Left renal cortex interstitium (tissue), 4 donors: Measurements from ENCODE around the gene NPHP4. TPM values are rescaled to one million over a fixed set of nuclear protein-coding genes. Genes with fewer than 3 reads are reported as not detected.
"Not testable (repeated sequence)": the region's sequence is repeated elsewhere in the genome, so short reads cannot be mapped to it uniquely, and the experiment has no call there.

Source experiments
- DNase-seq, 4 donors: peaks; one replicate each; pipeline ENCODE4 v3.0.0-alpha.2; 2013; ENCODE audit warnings: low read depth in 4 of 4, low spot score in 2 of 4, missing footprints in 1 of 4
- polyA plus RNA-seq, 4 donors: library from polyadenylated mRNA; unstranded; fragments of 120-200 nt; gene quantifications; one replicate each; pipeline ENCODE4 v1.2.1, GENCODE V29; 2013; ENCODE audit not compliant: insufficient read length in 4 of 4

Gene NPHP4
- polyA plus RNA-seq, 4 donors, result 7.9 to 18.9 (median 14.0) TPM

DNA sequence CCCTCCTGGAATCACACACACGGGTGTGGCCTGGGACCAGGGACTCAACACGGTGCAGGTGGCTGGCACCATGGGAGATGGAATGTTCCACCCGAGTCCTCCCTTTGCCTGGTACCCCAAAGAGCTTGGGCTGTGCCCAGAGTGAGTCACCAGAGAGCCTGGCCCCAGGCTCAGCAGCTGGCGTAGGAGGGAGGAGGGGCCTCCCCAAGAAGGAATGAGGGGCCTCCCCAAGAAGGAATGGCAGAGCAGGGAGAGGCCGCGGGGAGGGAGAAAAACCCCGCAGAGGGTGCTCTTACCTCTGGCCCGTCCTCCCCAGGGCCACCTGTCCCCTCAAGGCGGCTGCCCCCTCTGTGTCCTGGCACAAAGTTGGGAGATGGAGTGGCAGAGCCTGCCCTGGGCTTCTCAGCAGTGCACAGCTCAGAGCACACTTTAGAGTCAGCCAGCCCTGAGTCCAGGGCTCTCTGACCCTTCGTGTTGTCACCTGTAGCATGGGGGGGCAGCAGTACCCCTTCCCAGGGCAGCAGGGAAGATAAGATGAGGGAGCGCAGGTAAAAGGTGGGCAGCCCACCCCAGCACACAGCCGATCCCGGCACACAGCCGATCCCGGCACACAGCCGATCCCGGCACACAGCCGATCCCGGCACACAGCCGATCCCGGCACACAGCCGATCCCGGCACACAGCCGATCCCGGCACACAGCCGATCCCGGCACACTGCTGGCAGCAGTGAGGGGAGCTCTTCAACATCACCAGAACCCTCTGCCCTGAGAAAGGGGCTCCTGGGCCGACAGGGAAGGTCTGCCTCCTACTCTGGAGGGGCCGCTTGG, 33.3 kb upstream of the NPHP4 start:
- no peak for DNase-seq

DNA sequence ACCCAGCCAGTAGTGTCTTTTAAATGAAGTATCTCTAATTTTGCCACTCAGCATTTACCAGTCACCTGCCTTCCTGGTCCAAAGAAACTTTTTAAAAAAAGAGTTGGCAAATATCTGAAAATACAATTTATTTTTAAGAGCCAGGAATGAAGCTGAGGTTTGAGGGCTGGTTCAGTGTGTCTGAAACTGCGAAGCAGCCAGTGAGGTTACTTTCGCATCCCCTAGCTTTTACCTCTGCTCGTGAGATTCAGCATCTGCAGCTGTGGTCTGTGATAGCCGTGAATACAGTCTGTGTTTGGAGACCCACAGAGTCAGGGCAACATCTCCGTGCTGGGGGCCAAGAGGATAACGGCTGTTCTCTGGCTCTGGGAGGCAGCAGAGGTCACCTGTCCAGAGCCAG, 32.2 kb upstream of the NPHP4 start:
- DNase-seq, result no peak

DNA sequence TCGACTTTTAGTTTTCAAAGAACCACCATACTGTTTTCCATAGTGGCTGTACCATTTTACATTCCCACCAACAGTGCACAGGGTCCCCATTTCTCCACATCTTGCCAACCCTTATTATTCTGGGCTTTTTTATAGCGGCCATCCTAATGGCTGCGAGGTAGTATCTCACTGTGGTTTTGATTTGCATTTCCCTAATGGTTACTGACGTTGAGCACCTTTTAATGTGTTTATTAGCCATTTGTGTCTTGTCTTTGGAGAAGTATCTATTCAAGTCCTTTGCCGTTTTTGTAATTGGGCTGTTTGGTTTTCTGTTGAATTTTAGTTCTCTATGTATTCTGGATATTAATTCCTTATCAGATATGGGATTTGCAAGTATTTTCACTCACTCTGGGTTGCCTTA, 31.1 kb upstream of the NPHP4 start:
- no peak for DNase-seq

DNA sequence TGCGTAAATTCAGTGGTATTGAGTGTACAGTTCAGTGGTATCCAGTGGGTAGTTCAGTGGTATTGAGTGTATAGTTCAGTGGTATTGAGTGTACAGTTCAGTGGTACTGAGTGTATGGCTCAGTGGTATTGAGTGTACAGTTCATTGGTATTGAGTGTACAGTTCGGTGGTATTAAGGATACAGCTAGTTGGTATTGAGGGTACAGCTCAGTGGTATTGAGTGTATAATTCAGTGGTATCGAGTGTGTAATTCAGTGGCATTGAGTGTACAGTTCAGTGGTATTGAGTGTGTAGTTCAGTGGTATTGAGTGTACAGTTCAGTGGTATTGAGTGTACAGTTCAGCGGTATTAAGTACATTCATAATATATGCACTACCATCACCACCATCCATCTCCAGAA, 30.0 kb upstream of the NPHP4 start:
- DNase-seq, result no peak

DNA sequence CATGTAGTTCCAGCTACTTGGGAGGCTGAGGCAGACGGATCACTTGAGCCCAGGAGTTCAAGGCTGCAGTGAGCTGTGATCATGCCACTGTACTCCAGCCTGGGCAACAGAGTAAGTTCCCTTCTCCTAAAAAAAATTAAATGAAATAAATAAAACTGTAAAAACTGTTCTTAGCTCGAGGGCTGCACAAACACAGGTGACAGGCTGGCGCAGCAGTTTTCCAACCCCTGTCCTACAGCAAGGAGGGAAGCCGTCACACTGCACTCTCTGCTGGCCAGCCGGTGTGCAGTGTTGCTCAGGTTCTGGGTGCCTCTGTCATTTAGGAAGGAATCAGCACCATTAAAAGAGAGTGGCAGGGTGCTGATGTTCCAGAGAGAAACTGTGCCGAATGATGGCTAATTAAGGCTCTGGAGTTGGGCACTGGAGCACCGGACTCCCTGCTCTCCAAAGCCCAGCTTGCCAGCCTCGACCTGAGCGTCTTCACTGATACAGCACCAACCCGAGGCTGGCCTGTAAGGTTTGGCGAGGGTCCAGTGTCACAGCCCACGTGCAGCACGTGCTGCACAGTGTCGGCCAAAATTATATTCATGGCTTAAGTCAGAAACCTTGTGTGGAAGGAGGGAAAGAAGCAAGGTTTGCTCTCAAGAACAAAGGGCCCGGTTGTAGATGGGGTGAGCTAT, 27.1 kb upstream of the NPHP4 start:
- no peak for DNase-seq

DNA sequence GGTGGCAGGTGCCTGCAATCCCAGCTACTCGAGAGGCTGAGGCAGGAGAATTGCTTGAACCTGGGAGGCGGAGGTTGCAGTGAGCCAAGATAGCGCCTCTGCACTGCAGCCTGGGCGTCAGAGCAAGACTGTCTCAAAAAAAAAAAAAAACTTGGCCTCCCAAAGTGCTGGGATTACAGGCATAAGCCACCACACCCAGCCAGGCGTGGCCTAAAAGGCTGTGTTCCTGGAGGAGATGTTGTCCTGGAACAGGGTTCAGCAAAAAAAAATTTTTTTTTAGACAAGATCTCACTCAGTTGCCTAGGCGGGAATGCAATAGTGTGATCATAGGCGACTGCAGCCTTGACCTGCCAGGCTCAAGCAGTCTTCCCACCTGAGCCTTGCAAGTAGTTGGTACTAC, 25.4 kb upstream of the NPHP4 start:
- not testable (repeated sequence) for DNase-seq

DNA sequence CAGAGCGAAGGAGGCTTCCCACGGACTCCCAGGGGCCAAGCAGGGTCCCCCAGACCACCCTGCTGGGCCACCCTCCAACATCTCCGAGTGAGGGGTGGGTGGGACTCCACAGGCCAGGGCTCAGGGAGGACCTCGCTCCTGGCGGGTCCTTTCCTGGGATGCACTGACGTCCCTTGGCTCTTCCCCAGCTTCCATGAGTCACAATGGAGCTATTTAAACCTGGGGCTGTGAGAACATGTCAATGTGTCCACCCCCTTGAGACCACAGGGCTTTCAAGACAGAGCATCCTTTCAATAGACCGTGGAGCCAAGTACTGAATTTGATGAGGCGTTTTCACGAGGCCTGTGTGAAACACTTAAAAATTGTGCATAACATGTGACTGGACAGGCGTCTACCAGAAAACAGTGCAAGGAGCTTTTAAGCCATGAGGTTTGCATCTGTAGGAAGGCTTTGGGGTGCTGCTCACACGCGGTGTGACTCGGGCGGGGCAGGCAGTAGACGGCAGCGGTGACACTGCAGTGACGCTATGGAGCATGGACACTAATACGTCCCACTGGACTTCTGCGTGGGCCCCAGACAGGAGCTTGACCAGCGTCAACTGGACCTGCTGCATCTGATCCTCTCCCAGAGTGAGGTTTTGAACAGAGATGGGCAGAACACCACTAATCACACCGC, 24.1 kb upstream of the NPHP4 start:
- DNase-seq, result no peak

DNA sequence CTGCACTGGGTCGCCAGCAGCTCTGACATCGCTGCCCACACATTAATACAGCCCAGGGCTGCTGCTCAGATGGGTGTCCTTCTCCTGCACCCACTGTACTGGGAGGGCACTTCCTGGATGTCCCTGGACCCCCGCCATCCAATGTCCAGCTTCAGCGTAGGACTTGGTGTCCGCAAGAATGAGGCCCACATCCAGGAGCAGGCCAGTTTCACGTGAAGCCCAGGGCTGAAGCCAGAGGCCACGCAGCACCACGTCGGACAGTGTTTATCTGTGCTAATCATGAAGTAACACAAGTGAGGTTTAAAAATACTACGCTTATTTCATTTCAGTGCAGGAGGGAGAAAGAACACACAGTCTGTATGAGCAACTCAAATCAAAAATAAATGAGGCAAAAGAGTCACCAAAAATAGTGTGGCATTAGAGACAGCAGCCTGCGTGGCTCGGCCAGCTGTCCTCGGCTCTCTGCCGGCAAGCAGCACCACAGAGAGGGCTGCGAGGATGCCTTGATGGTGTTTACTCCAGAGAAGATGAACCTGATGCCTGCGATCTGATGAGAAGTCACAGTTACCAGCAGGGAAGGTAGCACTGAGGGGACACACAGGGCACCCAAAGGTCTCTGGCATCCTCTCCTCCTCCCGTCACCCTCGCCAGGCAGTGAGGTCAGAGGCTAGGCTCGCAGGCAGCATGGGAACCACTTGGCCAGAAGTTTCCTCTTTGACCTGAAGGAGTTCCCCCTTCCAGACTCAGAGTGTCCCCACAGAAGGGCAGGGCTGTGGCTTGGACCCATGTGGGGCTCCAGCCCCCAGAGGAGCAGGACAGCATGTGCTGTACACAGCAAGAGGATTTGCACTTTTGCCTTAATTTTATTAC, 22.1 kb upstream of the NPHP4 start:
- no peak for DNase-seq

DNA sequence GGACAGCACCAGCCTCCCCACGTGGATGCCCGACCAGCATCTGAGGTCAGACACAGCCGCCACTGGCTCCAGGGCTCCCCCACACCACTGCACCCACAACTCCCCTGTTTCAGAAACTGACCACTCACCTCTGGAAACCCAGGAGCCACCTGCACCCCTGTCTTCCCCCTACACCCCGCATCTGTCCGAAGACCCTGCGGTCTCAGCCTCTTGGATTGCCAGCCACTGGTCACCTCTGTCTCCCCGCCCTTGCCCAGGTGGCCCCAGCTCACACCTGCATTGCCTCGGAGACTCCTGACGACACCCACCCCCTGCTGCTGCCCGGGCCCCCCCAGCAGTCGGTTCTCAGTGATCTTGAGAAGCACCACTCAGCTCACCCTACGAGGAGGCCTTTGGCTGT, 21.3 kb upstream of the NPHP4 start:
- no peak for DNase-seq

DNA sequence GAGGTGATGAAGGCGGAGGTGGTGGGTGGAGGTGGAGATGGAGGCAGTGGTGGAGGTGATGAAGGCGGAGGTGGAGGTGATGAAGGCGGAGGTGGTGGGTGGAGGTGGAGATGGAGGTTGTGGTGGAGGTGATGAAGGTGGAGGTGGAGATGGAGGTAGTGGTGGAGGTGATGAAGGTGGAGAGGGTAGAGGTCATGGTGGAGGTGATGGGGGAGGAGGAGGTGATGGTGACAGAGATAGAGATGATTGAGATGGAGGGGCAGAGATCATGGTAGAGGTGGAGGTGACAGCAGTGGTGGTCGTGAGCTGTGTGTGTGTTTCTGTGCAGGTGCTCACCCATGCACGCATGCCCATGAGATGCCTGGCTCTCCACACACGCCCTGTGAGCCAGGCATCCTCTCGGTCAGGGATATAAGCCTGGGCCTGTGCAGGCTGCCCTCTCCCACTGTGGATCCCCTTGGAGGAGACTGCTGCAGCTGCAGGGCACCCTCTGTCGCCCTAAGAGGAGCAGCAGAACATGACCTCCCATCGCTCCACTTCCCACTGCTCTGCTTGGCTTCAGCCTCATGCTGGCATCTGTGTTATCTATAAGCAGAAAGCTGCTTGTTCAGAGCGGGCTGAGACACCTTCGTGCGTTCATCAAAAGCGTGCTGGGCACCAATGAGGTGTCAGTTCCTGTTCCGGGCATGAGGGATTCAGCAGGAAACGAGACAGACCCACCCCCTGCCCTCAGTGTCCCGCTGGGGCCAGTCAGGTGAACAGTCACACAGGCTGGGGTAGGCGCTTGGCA, 20.5 kb upstream of the NPHP4 start:
- no peak for DNase-seq

DNA sequence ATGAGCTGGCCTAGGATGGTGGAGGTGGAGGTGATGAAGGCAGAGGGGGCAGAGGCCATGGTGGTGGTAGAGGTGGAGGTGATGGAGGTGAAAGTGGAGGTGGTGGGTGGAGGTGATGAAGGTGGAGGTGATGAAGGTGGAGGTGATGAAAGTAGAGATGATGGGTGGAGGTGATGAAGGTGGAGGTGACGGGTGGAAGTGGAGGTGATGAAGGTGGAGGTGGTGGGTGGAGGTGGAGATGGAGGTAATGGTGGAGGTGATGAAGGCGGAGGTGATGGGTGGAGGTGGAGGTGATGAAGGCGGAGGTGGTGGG, 19.7 kb upstream of the NPHP4 start:
- DNase-seq, result no peak

DNA sequence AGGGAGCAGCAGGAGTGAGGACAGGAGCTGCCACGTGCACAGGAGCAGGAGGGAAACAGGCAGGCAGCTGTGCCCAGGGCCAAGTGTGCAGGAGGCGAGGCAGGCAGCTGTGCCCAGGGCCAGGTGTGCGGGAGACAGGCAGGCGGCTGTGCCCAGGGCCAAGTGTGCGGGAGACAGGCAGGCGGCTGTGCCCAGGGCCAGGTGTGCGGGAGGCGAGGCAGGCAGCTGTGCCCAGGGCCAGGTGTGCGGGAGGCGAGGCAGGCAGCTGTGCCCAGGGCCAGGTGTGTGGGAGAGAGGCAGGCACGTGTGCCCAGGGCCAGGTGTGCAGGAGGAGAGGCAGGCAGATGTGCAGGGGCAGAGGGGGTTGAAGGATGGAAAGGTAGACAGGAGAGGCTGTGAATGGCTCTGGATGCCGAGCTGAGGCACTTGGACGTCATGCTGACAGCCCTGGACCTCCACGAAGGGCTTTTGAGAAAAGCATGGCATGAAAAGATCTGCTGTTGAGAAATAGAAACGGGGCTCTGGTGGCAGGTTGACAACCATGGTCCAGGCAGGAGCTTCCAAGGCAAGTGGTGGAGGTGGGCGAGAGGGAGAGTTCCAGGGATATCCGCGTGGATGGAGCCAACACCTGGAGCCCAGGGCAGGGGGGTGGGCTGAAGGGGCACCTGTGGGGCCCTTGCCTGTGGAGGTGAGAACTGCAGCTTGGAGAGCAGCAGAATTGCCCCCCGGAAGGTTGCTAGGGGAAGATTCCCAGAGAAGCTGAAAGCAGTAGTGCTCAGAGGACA, 19.1 kb upstream of the NPHP4 start:
- no peak for DNase-seq

DNA sequence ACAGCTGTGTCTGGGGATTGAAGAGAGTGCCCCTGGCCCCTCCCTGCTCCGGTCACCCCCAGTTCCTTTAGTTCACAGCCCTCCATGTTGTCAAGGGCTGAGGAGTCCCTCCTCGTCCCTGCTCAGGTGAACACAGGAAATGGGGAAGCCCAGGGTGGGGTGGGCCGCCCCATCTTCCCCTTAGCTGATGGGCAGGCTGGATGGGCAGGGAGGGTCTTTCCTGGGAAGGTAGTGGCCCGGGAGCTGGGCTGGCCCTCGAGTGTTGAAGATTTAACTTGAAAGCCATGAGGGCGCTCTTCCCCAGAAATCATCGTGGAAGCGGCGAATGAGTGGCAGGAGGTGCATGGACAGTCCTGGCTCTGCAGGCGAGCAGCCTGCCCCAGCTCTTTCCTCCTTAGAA, 18.3 kb upstream of the NPHP4 start:
- DNase-seq, result no peak

DNA sequence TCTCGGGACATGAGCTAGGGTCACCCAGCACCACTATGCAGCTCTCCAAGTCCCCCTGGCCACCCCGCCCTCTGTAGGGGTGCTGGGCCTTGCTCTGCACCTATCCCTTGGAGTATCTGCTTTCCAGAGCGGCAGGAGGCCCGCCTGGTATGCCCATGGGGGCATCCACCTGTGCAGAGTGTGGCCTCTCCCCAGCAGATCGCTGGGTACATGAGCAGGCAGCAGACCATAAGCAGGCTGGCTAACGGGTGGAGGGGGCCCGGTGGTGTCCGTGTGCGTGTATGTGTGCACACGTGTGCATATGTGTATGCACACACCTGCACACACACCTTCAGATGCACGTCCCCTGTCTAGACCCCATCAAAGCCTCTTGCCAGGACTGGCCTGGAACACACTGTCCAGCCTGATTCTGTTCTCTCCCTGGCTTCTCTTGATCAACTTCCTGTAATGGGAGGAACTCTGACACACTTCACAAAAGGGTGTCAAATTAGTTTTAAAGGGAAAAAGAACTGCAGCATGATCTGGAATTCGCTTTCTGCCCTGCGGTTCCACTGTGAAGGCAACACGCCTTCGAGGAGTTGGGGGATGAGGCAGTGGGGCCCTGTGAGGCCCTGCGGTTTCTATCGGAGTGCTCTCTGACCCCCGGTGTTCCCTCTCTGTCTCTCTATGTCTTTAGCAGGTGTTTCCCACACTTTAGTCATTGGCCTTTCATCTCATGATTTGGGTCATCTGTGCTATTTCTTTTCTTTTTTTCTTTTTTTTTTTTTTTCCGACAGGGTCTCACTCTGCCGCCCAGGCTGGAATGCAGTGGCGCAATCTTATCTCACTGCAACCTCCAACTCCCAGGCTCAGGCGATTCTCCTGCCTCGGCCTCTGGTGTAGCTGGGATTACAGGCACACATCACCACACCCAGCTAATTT, 17.2 kb upstream of the NPHP4 start:
- no peak for DNase-seq

DNA sequence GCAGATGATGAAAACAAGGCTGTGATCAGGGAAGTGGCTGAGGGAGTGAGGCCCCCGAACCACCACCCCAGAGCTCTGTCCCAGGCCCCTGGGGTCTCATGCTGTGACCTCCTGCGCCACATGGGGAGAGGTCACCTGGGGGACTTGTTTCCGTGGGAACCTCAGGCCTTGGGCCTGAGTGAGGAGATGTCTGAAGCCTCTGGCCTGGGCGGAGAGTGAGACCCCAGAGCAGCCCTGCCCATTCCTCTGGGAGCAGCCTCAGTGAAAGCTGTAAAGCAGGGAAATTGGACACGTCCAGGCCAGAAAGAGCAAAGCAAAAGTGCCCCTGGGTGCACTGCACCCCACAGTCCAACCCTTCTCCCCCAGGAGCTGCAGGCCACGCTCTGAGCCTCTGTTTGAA, 16.5 kb upstream of the NPHP4 start:
- DNase-seq, result no peak

DNA sequence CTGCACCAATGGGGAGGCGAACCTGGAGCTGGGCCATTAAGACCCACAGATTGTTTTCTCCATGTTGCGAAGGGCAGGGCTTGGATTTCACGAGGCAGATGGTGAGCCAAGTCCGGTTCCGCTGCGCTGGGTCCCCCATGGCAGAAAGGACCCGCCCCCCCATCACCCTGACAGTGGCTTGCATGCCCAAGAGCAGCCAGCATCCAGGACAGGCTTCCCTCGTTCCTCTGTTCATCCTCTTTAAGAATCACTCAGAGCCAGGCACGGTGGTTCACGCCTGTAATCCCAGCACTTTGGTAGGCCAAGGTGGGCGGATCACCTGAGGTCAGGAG, 15.8 kb upstream of the NPHP4 start:
- DNase-seq, result no peak

DNA sequence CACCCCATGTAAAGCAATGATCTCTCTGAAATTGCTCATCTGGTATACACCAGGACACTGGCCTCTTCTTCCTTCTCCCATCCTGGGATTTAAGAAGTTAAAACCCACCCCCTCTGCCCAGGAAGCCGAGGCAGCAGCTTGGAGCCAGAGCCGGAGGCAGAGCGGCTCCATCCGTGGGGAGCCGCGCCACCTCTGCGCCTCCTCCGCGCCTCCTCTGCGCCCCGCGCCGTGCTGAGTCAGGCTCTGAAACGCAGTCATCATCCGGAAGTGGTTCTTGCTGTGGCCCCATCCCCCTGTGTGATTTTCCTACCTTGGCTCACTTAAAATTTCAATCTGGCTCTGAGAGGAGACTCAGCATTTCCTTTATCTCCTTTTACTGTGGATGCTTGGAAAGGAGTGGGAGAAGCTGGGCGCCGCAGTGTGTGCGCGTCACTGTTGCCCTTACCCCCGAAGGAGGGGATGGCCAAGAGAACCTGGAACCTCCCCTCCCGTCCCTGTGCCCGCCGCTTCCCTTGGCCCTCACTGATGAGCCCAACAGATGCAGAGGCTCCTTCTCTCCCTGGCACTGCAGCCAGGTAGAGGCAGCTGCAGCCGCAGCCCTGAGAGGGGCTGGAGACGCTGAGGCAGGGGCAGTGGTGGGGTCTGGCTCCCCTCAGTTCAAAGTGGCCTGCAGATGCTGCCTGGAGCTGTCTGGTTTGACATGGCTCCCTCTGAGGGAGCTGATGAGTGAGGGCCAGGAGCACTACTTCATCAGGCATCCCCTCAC, 15.3 kb upstream of the NPHP4 start:
- DNase-seq, result no peak

DNA sequence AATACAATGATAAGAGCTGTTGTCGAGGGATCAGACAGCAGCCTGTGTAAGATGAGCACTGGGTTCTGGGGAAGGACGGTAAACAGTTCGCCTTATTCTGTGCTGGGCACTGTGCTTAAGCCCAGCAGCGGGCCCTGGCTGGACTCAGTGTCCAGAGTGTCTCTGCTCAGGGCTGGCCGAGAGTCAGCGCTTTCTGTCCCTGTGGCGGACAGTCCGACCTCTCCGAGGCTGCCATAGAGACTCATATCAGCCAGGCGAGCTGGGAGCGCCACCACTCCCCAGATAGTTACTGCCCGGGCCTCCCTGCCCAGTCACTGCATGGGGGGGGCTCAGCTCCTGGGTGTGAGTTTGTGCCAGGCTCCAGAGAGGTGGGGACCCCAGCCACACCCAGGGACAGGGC, 14.7 kb upstream of the NPHP4 start:
- no peak for DNase-seq
